Thoracic aorta (tissue), 2 donors: ENCODE data around the gene TRIM69. TPM values are rescaled to one million over a fixed set of nuclear protein-coding genes. Genes with fewer than 3 reads are reported as not detected.

Source experiments
- ATAC-seq: fragments of 150-250 bp; one replicate; pipeline ENCODE4 v1.8.0; 2017; ENCODE audit warnings: low read depth; ENCODE audit not compliant: insufficient number of reproducible peaks, low FRiP score
- DNase-seq: peaks from one replicate; pipeline ENCODE4 v3.0.0-alpha.2; 2020; ENCODE audit warnings: low spot score
- H3K27ac ChIP-seq, 2 donors: fragments of 200-600 bp; sonication (generic); 1 replicate in 1 of 2; 2 replicates in 1 of 2; pipeline ENCODE4 v1.5.1; 2016; ENCODE audit warnings: mild to moderate bottlenecking in 2 of 2, moderate library complexity in 2 of 2
- H3K27me3 ChIP-seq: fragments of 200-600 bp; sonication (generic); replicated peaks from 2 replicates; pipeline ENCODE4 v1.6.0; 2016; ENCODE audit warnings: mild to moderate bottlenecking; ENCODE audit not compliant: insufficient read depth
- H3K36me3 ChIP-seq: fragments of 200-600 bp; sonication (generic); one replicate; pipeline ENCODE4 v1.5.1; 2016
- H3K4me1 ChIP-seq, 2 donors: fragments of 200-600 bp; sonication (generic); 1 replicate in 1 of 2; 2 replicates in 1 of 2; pipeline versions ENCODE4 v1.5.1 to v1.6.0; 2016; ENCODE audit warnings: low read depth in 2 of 2, mild to moderate bottlenecking in 1 of 2; ENCODE audit not compliant: control insufficient read depth in 1 of 2
- H3K4me3 ChIP-seq: fragments of 200-600 bp; sonication (generic); 2 replicates; pipeline ENCODE4 v1.5.1; 2016; ENCODE audit warnings: mild to moderate bottlenecking
- H3K9me3 ChIP-seq: fragments of 200-600 bp; sonication (generic); 2 replicates; pipeline ENCODE4 v1.5.1; 2016
- CTCF ChIP-seq: fragments of 200-600 bp; sonication (generic); IDR thresholded peaks from one replicate; pipeline ENCODE4 v1.5.1; 2019; ENCODE audit warnings: antibody characterized with exemption
- total RNA-seq, 2 donors: library from RNA; depleted of rRNA; stranded (reverse); fragments of >200 nt; gene quantifications; one replicate each; pipeline versions ENCODE4 v1.1.0 to v1.2.3, GENCODE V29; 2016

Gene TRIM69
- total RNA-seq, 2 donors from 2014 or later, result 10.4 to 65.0 TPM

- DNase-seq (no peak), ATAC-seq (no peak)
- no peaks in the 10 kb centered on the region for H3K4me1 ChIP-seq
- H3K9me3 ChIP-seq, result no peaks in the 10 kb centered on the region
- no peak overlapping the region for H3K27ac ChIP-seq
- no peak overlapping the region for H3K4me3 ChIP-seq
- H3K36me3 ChIP-seq, result no peaks in the 10 kb centered on the region
- no peak for TF ChIP-seq CTCF
- H3K27me3 ChIP-seq, result no peaks in the 10 kb centered on the region
These were observed 65.0 kb downstream of the TRIM69 start for GRCh38 chr15:44801364-44801763.

- ATAC-seq (no peak), DNase-seq (no peak)
- Histone ChIP-seq H3K27ac (no peak overlapping the region), H3K36me3 (no peaks in the 10 kb centered on the region), H3K4me3 (no peak overlapping the region), H3K9me3 (no peaks in the 10 kb centered on the region), H3K27me3 (no peaks in the 10 kb centered on the region), H3K4me1 (no peaks in the 10 kb centered on the region)
- TF ChIP-seq CTCF, result no peak
These were observed 65.5 kb downstream of the TRIM69 start for GRCh38 chr15:44801797-44802196.

- no peaks in the 10 kb centered on the region for H3K4me1 ChIP-seq
- H3K27me3 ChIP-seq, result no peaks in the 10 kb centered on the region
- DNase-seq, result no peak
- TF ChIP-seq CTCF, result no peak
- H3K4me3 ChIP-seq, result no peak overlapping the region
- no peak for ATAC-seq
- H3K27ac ChIP-seq, result no peak overlapping the region
- no peaks in the 10 kb centered on the region for H3K9me3 ChIP-seq
- H3K36me3 ChIP-seq, result no peaks in the 10 kb centered on the region
These were observed 66.0 kb downstream of the TRIM69 start for GRCh38 chr15:44802336-44802735.

- no peak for TF ChIP-seq CTCF
- DNase-seq (no peak), ATAC-seq (no peak)
- H3K27ac ChIP-seq, result no peak overlapping the region
- no peaks in the 10 kb centered on the region for H3K9me3 ChIP-seq
- H3K27me3 ChIP-seq, result no peaks in the 10 kb centered on the region
- no peaks in the 10 kb centered on the region for H3K36me3 ChIP-seq
- no peak overlapping the region for H3K4me3 ChIP-seq
- no peaks in the 10 kb centered on the region for H3K4me1 ChIP-seq
These were observed 68.1 kb downstream of the TRIM69 start for GRCh38 chr15:44804298-44805046.

- Histone ChIP-seq H3K36me3 (no peaks in the 10 kb centered on the region), H3K9me3 (no peaks in the 10 kb centered on the region), H3K4me1 (no peaks in the 10 kb centered on the region), H3K27me3 (no peaks in the 10 kb centered on the region), H3K27ac (no peak overlapping the region), H3K4me3 (no peak overlapping the region)
- no peak for DNase-seq
- no peak for ATAC-seq
- no peak for TF ChIP-seq CTCF
These were observed 72.2 kb downstream of the TRIM69 start for GRCh38 chr15:44808557-44808956.
